ENCODE measurements around the gene IGF1R. TPM values are rescaled to one million over a fixed set of nuclear protein-coding genes. Genes with fewer than 3 reads are reported as not detected.

Gene IGF1R
- total and polyA plus RNA-seq, 2 of the 8 experiments (the other 6 are each of a cell fraction or from before 2014, with no cell fraction given): 32.9 to 109 TPM

DNA sequence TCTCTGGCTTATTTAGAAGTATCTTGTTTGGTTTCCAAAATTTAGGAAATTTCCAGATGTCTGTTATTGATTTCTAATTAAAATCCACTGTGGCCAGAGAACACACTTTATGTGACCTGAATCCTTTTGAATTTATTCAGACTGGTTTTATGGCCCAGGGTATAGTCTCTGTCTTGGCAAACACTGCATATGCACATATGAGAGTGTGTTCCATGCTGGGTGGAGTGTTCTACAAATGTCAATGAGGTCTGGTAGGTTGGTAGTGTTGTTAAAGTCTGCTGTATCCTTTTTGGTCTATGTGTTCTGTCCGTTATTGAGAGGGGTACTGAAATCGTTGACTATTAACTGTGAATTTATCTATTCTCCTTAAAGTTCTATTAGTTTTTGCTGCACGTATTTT lies 329.1 kb downstream of the IGF1R start:
- no peak overlapping the region for H2BK15ac ChIP-seq (ENCODE audit: low read length)

More for the DNA sequence above, 329.1 kb downstream of the IGF1R start:
- no peak overlapping the region for H4K5ac ChIP-seq (ENCODE audit: insufficient read length, low read depth, low read length)
- no peak overlapping the region for H3K56ac ChIP-seq (replicated peaks; ENCODE audit: insufficient read length, low read depth, low read length)
- H3K9me3 ChIP-seq (ENCODE audit: insufficient read depth in 2 of 2, low read depth in 1 of 2, low read length in 1 of 2): no peaks in the 10 kb centered on the region
- no peak overlapping the region for H2BK120ac ChIP-seq (replicated peaks; ENCODE audit: low read depth, low read length)
- H3K27me3 ChIP-seq (replicated peaks in 1 of 4; ENCODE audit: control insufficient read depth in 3 of 4, extremely low read depth in 1 of 4, insufficient read depth in 3 of 4, low read length in 3 of 4): no peaks in the 10 kb centered on the region
- no peak overlapping the region for H3K4ac ChIP-seq (replicated peaks; ENCODE audit: insufficient read length, low read depth, low read length)
- H3K27ac ChIP-seq (ENCODE audit: low read depth, low read length): no peak overlapping the region
- 76% methylated on average over 3 of the region's 3 CpGs; no CpG with 5 or more reads in 1 of the 2 experiments for WGBS, 2 experiments (ENCODE audit: extremely low coverage in 1 of 2, insufficient coverage in 1 of 2, insufficient read length in 1 of 2, insufficient replicate concordance in 2 of 2, low coverage in 1 of 2, low lambda C conversion rate in 2 of 2, missing lambda C conversion rate in 1 of 2)
- no peak overlapping the region for H4K8ac ChIP-seq (ENCODE audit: extremely low read depth, insufficient read depth, low read length)
- H3K23ac ChIP-seq (ENCODE audit: insufficient read length): no peak overlapping the region
- H2BK12ac ChIP-seq (ENCODE audit: low read depth, low read length): no peak overlapping the region
- no peaks in the 10 kb centered on the region for H3K23me2 ChIP-seq (ENCODE audit: low read depth, low read length)
- no peak overlapping the region for H3K4me2 ChIP-seq (ENCODE audit: insufficient read depth in 1 of 2, low read depth in 2 of 2, low read length in 2 of 2)
- H2AK5ac ChIP-seq (ENCODE audit: low read depth, low read length): no peak overlapping the region
- FAIRE-seq: no peak
- H3K14ac ChIP-seq (ENCODE audit: insufficient read length): no peak overlapping the region
- no peaks in the 10 kb centered on the region for H3K79me1 ChIP-seq (ENCODE audit: low read depth, low read length)
- TF ChIP-seq POLR2AphosphoS5 (IDR thresholded peaks at IDR 0.05; ENCODE audit: low read depth, low read length) (no peak), SP2 (IDR thresholded peaks at IDR 0.05; ENCODE audit: low read length) (no peak), TBP (IDR thresholded peaks at IDR 0.05; ENCODE audit: low read depth, low read length) (no peak), SIRT6 (IDR thresholded peaks at IDR 0.05; ENCODE audit: low read length) (no peak)
- H2BK5ac ChIP-seq (ENCODE audit: low read depth, low read length): no peak overlapping the region
- ChIA-PET CTCF (ENCODE audit: partially characterized antibody) (no interaction called here), POLR2A (ENCODE audit: partially characterized antibody) (no interaction called here)
- H2AFZ ChIP-seq (ENCODE audit: low read length): no peak overlapping the region
- no peaks in the 10 kb centered on the region for H3K36me3 ChIP-seq (ENCODE audit: control insufficient read depth in 2 of 4, insufficient read depth in 4 of 4, low read length in 3 of 4)
- H4K20me1 ChIP-seq (replicated peaks in 1 of 2; ENCODE audit: control insufficient read depth in 1 of 2, insufficient read depth in 2 of 2, low read length in 2 of 2): no peaks in the 10 kb centered on the region
- no peaks in the 10 kb centered on the region for H3K79me2 ChIP-seq (ENCODE audit: control insufficient read depth in 1 of 2, insufficient read depth in 2 of 2, low read length in 2 of 2)
- no peak overlapping the region for H3K18ac ChIP-seq (ENCODE audit: extremely low read depth, low read length)
- no peak overlapping the region for H3K4me3 ChIP-seq (ENCODE audit: extremely low read depth in 1 of 4, insufficient read depth in 2 of 4, low read depth in 3 of 4, low read length in 4 of 4)
- no peaks in the 10 kb centered on the region for H3K4me1 ChIP-seq (replicated peaks in 1 of 4; ENCODE audit: control insufficient read depth in 3 of 4, insufficient read depth in 4 of 4, low read length in 3 of 4)
- H2BK20ac ChIP-seq (ENCODE audit: low read length): no peak overlapping the region
- H3K9ac ChIP-seq (replicated peaks in 1 of 4; ENCODE audit: extremely low read depth in 1 of 4, low read depth in 3 of 4, low read length in 3 of 4): no peak overlapping the region
- H4K91ac ChIP-seq (replicated peaks; ENCODE audit: insufficient read length, low read length): no peak overlapping the region
- DNase-seq (ENCODE audit: low read depth in 1 of 2, low spot score in 2 of 2): no peak
